Right atrium auricular region (tissue), 2 donors: ENCODE results near the gene CLPSL1. TPM values are rescaled to one million over a fixed set of nuclear protein-coding genes. Genes with fewer than 3 reads are reported as not detected.

Source experiments
- DNase-seq: peaks from one replicate; pipeline ENCODE4 v3.0.0-alpha.2; 2019; ENCODE audit warnings: low spot score
- H3K27ac ChIP-seq, 2 donors: fragments of 200-600 bp; sonication (generic); 1 replicate in 1 of 2; 2 replicates in 1 of 2; pipeline ENCODE4 v1.5.1; 2016 to 2019
- H3K27me3 ChIP-seq, 2 donors: fragments of 200-600 bp; sonication (generic); one replicate each; pipeline versions ENCODE4 v1.5.1 to v1.6.0; 2017 to 2019
- H3K36me3 ChIP-seq: fragments of 200-600 bp; sonication (generic); one replicate; pipeline ENCODE4 v1.5.1; 2016
- H3K4me1 ChIP-seq, 2 donors: fragments of 200-600 bp; sonication (generic); one replicate each; pipeline versions ENCODE4 v1.5.1 to v1.6.0; 2017 to 2019
- H3K4me3 ChIP-seq, 2 donors: fragments of 200-600 bp; sonication (generic); 1 replicate in 1 of 2; 2 replicates in 1 of 2; pipeline ENCODE4 v1.5.1; 2017 to 2019; ENCODE audit warnings: mild to moderate bottlenecking in 1 of 2, moderate library complexity in 1 of 2
- H3K9me3 ChIP-seq, 2 donors: fragments of 200-600 bp; sonication (generic); one replicate each; pipeline ENCODE4 v1.5.1; 2019
- total RNA-seq, 2 donors: library from RNA; depleted of rRNA; stranded (reverse); fragments of >200 nt; gene quantifications; one replicate each; pipeline ENCODE4 v1.1.0, GENCODE V29; 2016
- TF ChIP-seq, protein P1 (sequence below), 2 donors: fragments of 200-600 bp; sonication (generic); IDR thresholded peaks; one replicate each; pipeline ENCODE4 v1.5.1; 2019; ENCODE audit warnings: antibody characterized with exemption in 2 of 2

The CLPSL1 gene
- total RNA-seq, 2 donors from 2014 or later: not detected

DNA sequence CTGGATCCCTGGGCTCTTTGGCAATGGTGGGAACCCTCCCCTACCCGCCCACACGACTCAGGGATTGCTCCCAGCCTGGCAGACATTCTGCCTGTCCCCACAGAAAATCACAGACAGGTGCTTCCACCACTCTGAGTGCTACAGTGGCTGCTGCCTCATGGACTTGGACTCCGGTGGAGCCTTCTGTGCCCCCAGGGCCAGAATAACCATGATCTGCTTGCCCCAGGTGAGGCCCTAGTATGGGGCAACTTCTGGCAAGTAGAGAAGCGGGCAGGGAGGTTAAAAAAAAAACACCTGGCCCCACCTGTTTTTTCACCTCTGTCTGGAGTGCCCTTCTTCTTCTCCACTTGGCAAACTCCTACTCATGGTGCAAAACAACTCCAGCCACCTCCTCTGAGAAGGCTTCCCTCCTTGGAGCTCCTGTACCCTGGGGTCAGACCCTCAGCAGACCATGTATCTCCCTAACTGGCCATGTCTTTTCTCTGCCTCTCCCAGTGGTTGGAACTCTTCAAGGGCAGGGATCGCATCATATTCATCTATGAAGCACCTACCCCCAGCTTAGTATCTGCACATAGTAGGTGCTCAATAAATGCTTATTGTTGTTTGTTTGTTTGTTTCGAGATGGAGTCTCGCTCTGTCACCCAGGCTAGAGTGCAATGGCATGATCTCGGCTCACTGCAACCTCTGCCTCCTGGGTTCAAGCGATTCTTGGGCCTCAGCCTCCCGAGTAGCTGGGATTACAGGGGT, 3.3 kb upstream of the CLPSL1 start:
- peaks cover 4 to 7% of the 10 kb centered on the region in 2 donors for H3K27me3 ChIP-seq
- H3K4me3 ChIP-seq: no peak overlapping the region
- TF ChIP-seq, protein P1, sequence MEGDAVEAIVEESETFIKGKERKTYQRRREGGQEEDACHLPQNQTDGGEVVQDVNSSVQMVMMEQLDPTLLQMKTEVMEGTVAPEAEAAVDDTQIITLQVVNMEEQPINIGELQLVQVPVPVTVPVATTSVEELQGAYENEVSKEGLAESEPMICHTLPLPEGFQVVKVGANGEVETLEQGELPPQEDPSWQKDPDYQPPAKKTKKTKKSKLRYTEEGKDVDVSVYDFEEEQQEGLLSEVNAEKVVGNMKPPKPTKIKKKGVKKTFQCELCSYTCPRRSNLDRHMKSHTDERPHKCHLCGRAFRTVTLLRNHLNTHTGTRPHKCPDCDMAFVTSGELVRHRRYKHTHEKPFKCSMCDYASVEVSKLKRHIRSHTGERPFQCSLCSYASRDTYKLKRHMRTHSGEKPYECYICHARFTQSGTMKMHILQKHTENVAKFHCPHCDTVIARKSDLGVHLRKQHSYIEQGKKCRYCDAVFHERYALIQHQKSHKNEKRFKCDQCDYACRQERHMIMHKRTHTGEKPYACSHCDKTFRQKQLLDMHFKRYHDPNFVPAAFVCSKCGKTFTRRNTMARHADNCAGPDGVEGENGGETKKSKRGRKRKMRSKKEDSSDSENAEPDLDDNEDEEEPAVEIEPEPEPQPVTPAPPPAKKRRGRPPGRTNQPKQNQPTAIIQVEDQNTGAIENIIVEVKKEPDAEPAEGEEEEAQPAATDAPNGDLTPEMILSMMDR (IDR thresholded peaks at IDR 0.05): no peak
- peaks cover 0 to 7% of the 10 kb centered on the region in 2 donors for H3K4me1 ChIP-seq
- no peak overlapping the region for H3K27ac ChIP-seq
- no peaks in the 10 kb centered on the region for H3K36me3 ChIP-seq
- no peak for DNase-seq
- H3K9me3 ChIP-seq: no peaks in the 10 kb centered on the region

DNA sequence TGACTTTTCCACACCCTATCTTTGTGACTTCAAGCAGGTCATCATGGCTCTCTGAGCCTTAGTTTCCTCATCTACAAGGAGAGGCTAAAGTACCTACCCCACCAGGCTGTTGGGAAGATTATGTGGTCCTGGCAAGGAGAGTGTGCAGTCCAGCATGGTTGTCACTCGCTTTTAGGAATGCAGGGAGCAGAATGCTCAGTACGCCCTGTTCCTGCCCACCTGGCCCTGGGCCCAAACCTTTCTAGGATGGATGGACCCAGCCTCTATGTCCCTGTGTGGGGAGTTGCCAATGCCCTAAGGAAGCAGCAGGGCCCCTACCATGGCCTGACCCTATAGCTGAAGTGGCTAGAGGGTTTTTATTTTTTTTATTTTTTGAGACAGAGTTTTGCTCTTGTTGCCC, 2.4 kb upstream of the CLPSL1 start:
- Histone ChIP-seq H3K27ac (no peak overlapping the region), H3K36me3 (no peaks in the 10 kb centered on the region), H3K27me3 (peaks cover 4 to 7% of the 10 kb centered on the region in 2 donors), H3K9me3 (no peaks in the 10 kb centered on the region), H3K4me3 (no peak overlapping the region), H3K4me1 (peaks cover 0 to 7% of the 10 kb centered on the region in 2 donors)
- TF ChIP-seq, protein P1 (IDR thresholded peaks at IDR 0.05): no peak
- no peak for DNase-seq

DNA sequence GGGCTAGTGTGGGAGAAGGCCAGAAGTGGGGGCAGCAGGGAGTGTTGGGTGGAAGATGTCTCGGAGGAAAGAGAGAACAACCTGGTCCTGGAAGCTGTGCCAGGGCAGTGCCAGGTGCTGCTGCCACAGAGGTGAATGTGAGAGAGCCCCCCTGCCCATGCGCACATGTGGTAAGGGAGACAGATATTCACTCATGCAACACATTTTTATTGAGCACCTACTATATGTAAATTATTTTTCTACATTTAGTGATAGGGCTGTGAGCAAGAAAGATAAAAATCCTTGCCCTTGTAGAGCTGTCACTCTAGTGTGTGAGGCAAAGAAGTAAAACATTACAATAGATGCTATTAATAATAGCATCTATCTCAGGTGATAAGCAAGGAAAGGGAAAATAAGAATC, 471 bp downstream of the CLPSL1 start:
- Histone ChIP-seq H3K36me3 (no peaks in the 10 kb centered on the region), H3K4me3 (no peak overlapping the region), H3K27ac (no peak overlapping the region), H3K27me3 (peaks cover 0 to 3% of the 10 kb centered on the region in 2 donors), H3K4me1 (peaks cover 0 to 6% of the 10 kb centered on the region in 2 donors), H3K9me3 (no peaks in the 10 kb centered on the region)
- TF ChIP-seq, protein P1 (IDR thresholded peaks at IDR 0.05): no peak
- no peak for DNase-seq

- Histone ChIP-seq H3K9me3 (no peaks in the 10 kb centered on the region), H3K4me1 (no peaks in the 10 kb centered on the region), H3K27me3 (peaks cover 0 to 5% of the 10 kb centered on the region in 2 donors), H3K27ac (no peak overlapping the region), H3K36me3 (no peaks in the 10 kb centered on the region), H3K4me3 (no peak overlapping the region)
- no peak for DNase-seq
- TF ChIP-seq, protein P1 (IDR thresholded peaks at IDR 0.05): no peak
Measured at GRCh38 chr6:35782424-35782823, 1.6 kb downstream of the CLPSL1 start.

GRCh38 chr6:35784200-35784599, 3.4 kb downstream of the CLPSL1 start:
- Histone ChIP-seq H3K27me3 (peaks cover 0 to 5% of the 10 kb centered on the region in 2 donors), H3K4me3 (no peak overlapping the region), H3K9me3 (no peaks in the 10 kb centered on the region), H3K36me3 (no peaks in the 10 kb centered on the region), H3K27ac (no peak overlapping the region), H3K4me1 (no peaks in the 10 kb centered on the region)
- DNase-seq: no peak
- TF ChIP-seq, protein P1 (IDR thresholded peaks at IDR 0.05): no peak

DNA sequence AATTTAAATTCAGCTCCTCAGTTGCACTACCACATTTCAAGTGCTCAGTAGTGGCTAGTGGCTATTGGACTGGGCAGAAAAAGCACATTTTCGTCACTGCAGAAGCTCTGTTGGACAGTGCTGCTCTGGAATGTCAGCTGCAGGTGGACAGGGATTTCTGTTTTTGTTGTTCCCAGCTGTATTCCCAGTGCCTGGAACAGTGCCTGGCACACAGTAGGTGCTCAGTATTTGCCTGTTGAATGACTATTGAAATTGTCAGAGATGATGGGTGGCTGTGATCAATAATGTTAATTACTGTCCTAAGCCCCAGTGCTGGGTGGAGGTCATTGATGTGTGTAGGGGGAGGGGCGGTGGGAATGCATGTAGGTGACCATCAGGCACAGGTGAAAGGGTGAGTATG, 5.5 kb downstream of the CLPSL1 start:
- H3K27me3 ChIP-seq: peaks cover 0 to 5% of the 10 kb centered on the region in 2 donors
- no peak overlapping the region for H3K4me3 ChIP-seq
- no peak overlapping the region for H3K27ac ChIP-seq
- H3K36me3 ChIP-seq: no peaks in the 10 kb centered on the region
- DNase-seq: no peak
- no peaks in the 10 kb centered on the region for H3K4me1 ChIP-seq
- no peaks in the 10 kb centered on the region for H3K9me3 ChIP-seq
- TF ChIP-seq, protein P1 (IDR thresholded peaks at IDR 0.05): no peak
